8988T (cell line): ENCODE data around the gene B3GNT5.
"Not testable (repeated sequence)": the region's sequence is repeated elsewhere in the genome, so short reads cannot be mapped to it uniquely, and the experiment has no call there.

Source experiments
- DNase-seq: peaks from one replicate; pipeline ENCODE4 v3.0.0; 2011

The B3GNT5 gene, protein sequence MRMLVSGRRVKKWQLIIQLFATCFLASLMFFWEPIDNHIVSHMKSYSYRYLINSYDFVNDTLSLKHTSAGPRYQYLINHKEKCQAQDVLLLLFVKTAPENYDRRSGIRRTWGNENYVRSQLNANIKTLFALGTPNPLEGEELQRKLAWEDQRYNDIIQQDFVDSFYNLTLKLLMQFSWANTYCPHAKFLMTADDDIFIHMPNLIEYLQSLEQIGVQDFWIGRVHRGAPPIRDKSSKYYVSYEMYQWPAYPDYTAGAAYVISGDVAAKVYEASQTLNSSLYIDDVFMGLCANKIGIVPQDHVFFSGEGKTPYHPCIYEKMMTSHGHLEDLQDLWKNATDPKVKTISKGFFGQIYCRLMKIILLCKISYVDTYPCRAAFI

DNA sequence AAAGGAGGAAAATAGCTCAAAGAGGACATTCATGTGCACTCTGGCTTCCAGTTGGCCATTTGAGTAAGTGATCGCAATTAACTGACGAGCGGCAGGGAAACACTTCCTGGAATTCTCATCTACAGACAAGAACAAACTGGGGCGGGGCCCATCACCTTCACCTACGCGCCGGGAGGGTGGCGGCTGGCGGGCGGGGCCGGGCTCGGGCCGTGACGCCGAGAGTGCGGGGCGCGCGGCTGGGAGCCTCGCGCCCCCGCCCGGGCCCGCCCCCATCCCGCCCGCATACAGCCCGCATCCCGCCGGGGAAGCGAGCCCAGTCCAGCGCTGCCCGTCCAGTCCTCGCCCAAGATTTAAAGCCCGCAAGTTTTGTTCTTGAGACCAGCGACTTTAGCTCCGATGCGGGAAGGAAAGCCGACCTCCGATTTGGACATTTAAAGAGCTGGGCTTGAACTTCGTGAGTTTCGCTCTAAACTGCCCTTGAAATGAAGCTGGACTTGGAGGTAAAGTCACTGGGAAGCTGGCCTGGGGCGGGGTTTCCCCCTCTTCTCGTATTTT, at the start of gene B3GNT5:
TSS of gene B3GNT5 (plus strand) at position 281 of the 555 bp plus-strand sequence. CDS start 16,546 bp downstream, outside the sequence.
- DNase-seq = peak; percentile 38

DNA sequence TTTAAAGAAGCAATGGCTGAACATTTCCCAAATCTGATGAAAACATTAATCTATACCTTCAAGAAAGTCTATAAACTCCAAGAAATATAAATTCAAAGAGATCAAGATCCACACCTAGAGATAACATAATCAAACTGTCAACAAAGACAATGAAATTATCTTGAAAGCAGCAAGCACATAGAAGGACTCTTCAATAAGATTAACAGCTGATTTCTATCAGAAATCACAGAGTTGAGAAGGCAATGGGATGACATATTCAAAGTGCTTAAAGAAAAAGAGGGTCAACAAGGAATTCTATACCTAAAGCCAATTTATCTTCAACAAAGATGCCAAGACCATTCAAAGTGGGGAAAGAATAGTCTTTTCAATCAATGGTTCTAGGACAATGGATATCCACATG, 49.4 kb upstream of the B3GNT5 start:
- no peak for DNase-seq

DNA sequence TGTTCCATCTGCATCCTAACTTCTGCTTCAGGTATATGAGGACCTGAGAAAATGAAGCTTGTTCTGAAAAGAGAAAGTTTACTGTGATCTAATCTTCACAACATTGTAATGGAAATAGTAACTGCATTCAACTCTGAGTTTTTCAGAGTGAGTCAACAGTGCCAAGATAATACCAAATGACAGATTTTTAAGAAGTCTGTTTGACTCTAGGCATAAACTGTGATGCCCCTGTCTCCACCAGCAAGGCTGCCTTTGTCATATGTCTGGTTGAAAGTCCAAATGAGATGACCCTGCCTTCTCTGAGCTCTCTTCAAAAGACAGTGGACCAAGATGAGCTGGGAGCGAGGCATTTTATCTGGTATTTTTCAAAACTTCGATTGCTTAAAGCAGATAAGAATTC, 44.8 kb upstream of the B3GNT5 start:
- no peak for DNase-seq

DNA sequence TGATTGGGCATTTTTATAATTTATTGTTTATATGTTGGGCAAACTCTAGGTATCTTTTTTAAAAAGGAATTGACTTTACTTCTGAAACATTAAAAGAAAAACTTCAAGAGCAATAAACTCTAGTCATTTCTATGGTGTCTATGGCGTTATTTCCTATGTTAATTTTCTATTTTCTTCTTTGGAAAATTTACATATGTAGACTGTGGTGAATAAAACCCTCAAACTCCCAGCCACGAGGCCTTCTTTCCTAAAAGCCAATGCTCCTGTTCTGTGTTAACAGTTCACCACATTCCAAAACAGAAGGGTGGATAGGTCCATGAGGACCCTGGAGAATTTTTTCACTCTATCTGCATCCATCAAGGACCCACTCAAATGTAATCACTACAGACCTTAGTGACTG, 44.3 kb upstream of the B3GNT5 start:
- DNase-seq = no peak

DNA sequence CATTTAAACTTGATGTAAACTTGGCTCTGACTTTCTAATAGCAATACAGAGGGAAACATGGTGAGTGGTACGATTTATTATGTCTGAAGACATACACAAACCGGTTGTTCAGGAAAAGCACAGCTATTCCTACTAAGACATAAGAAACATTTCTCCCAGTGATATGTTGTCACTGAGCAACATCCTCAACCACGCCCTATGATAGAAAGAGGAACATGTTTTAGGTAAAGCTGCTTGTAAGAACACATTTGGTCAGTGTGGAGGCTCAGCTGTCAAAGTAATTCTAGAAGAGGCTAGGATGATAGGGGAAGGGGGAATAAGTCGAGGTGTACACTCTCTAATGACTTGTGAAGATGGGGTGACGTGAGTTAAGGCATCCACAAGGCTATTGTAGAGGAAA, 42.7 kb upstream of the B3GNT5 start:
- DNase-seq = no peak

DNA sequence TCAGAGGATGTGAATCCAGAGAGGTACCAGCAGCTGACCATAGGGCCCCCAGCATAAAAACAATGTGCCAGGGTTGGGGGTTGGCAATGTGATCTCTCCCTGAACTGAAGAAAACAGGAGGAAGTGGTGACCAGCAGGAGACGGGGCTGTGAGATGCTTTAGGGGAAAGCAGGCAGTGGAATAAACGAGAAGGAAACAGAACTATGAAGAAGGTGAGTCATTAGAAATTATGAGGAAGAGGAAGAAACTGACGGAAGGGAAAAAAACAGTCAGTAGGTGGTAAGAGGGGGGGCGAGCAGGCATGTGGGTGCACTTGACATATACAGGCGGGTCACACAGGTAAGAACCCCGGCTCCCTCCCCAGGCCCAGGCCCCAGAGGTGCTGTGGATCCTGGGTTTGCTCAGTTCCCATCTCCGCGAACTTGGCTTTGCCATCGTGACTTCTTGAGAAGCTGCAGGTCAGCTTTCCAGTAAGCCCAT, 42.2 kb upstream of the B3GNT5 start:
- DNase-seq = no peak

DNA sequence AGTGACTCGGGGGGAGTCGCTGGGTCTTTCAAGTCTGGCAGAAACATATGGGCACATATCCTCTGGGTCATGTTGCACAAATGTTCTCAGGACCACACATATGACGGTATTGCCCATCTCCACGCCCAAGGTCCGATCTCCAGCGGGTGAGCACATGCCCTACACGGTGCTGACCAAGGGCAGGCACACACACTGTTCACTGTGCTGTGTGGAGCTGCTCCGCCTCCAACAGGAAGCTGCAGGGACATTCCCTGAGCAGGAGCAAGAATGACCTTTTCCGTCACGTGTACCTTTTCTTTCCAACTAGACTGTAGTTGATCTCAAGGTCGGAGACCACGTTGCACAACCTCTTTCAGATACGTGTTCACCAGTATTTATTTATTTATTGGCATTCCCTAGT, 41.7 kb upstream of the B3GNT5 start:
- DNase-seq = no peak

DNA sequence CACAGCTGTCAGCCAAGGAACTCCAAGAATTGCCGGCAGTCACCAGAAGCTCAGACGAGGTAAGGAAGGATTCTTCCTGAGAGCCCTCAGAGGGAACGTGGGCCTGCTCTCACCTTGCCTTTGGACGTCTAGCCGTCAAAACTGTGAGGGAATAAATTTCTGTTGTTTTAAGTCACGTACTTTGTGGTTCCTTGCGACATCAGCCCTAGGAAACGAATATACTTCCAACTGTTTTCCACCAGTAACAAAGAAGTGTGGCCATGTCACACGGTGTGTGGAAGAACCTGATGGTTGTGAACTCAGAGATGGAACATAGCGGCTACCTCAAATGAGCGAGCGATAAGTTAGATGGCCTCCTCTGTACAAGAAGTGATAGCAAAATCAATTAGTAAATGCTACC, 41.0 kb upstream of the B3GNT5 start:
- DNase-seq = no peak

DNA sequence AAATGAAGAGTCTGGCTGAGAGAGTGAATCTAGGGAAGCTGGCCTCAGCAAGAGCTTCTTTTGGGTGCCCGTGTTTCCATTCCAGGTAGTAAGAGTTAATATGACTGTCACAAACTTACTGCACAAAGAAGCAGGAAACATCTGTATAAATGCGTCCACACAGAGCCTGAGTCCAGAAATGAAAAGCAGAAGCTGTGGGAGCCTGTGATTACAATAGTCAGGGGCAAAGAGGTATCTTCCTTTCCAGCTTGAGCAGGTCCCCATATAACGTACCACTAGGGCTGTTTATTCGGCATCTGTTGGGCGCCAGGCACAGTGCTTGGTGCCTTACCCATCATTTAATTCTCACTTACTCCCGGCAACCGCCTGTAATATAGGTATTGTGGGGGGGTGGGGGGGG, 40.5 kb upstream of the B3GNT5 start:
- no peak for DNase-seq

DNA sequence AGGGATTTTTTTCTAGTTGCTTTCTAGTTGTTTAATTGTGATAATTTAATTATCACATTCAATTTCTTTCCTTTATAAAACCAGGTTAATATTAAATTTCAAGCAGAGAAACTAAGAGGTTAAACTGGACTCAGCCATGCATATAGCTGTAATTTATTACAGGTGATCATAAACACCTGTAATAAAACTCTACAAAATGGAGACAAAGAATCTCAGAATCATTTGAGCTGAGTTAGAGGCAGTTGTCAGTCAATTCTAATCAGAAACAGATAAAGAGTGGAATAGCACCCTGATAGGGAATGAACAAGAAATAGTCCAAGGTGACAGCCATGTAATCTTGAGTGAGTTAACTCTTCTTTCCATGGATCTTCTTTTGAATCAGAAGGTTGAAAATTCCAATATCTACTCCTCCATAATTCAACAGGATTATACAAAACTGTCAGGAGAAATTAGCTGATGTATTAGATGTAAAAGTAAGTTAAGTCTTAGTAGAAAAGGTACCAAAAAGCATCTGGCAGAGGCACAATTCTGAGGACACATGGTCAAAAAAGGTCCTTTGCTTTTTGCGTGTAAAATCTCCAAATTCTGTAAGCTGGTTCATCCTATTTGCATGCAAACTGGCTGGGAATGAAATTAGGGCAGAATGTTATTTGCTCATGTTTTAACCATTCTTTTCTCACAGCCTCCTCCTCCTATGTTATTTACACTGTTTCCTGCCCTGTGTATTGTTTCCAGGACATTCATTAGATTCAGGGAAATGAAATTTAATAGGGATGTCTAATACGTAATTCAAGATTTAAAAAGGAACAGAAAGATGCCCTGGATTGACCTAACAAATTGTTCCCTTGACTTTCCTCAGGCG, 39.4 kb upstream of the B3GNT5 start:
- DNase-seq = no peak

DNA sequence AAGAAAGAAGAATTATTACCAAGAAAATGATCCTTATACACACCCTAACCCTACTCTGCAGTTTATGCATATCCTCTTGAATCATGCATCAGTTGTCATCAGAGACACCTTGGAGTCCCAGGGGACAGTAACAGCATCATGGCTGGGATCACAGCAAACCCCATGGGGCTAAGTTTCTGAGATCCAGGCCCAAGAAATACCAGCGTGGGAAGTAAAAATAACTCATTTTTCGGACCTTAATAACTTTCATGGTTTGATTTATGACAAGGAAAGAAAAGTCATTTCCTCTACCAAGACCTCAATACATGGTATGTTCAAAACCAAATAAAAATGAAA, 38.8 kb upstream of the B3GNT5 start:
- DNase-seq = no peak

DNA sequence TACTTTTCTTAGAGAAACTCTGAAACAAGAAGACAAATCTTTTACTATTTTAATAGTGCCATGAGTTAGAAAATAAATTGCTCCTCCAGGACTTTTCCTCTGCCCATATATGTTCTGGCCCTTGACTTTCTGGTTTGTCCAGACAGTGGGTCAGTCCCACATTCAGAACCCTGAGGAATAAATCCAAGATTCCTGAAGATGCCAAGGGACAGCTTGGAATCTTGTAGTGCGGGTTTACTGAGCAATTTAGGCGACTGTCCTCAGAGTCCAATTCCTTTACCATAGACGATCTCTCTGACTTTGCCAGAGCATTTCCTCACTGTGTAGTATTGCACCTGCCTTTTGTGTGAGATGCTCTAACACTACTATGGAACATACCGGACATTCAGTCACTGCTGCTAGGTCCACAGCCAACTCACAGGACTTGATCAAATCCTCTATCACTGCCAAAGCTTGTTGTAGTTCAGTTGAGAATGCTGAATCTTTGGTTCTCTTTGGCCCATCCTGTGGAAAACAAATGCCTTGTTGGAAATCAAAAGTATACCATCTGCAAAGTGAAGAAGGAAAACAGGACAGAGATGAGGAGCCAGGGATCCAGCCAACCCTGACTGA, 37.4 kb upstream of the B3GNT5 start:
- DNase-seq = no peak

DNA sequence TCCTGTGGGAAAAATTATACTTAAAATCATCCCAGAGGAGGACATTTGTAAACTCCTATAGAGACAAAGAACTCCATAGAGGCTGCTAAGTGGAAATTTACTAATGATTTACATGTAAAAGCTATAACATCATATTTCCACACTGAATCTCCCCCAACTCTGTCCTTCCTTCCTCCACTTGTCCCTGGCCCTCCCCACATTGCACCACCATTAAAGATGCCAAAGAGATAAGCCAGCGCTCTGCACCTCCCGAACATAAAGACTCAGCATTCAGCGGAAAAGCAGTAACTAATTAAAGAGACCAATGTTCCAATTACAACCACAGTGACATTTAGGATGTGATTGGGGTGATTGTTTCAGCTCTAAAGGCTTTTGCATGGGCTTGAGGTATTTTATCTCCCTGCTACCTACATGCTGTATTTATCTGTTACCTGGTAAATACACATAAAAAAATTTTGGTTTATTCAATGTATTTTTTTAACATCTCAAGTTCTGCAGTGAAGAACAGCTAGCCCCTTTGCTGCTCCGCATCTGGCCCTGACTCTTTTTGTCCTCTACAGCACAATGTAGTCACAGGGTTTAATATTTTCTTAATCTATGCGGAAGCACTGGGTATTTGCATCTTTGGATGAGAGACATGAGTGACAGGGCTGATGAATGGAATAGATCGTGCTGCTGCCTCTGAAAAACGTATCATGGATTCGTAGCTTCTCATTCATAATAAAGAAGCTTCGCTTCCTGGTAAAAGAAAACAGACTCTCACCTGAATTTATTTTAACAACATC, 35.3 kb upstream of the B3GNT5 start:
- DNase-seq = no peak

DNA sequence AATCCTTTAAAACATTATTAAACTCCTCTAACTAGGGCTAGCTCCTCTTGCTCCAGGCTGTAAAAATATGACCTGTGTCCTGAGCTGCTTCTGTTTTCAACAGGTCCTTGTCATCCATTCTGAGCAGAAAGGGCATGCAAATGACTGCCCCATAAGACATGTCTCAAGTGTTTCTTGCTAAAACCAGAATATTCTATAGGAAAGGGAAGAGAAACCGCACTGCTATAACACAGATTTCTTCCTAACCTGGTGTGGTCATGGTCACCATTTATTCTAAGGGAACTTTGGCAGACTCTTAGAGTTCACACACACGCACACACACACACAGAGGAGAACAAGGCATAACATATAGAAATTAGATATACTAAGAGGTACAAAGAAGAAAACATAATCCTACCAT, 34.2 kb upstream of the B3GNT5 start:
- DNase-seq = no peak

DNA sequence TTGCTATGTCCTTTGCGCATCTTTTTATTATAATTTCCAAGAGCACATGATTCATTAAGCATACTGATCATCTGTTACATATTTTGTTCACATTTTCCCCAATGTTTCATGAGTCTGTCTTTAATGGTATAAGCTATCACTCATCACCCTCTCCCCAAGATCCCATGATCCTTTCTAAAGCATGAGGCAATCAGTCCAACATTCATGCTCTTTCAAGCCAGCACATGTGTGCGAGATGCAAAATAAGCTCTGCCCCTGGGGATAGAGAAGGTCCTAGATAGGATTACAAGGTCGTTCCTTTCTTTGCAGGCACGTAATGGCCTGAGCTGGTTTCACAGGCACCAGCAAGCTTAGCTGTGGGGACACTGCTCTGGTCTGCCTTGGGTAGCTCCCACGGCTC, 32.2 kb upstream of the B3GNT5 start:
- no peak for DNase-seq

DNA sequence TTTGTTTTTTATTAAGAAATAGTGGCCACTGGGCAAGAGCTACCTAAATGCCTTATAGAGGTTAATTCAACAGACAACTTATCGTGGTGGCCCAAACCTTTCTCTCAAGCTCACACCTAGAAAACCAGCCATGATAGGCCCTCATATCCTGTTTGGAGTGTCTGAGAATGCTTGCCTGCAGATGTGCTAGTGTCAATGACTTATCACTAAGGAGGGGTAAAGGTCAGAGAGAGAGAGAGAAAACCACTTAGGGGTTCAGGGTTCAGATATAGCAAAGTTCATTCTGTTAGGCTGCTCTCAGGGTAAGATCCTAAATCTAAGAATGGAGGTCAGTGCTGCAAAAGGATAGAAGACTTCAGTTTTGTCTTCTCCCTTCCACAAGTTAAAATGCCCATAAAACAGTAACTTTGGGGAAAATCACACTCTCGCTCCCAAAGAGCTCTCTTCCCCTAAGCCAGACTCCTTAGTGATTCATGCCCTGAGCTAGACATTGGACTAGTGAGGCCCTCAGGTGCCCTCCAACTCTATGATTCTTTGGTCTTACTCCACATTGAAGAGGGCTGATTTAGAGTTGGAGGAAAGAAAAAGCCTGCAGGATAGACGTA, 30.3 kb upstream of the B3GNT5 start:
- DNase-seq = no peak

DNA sequence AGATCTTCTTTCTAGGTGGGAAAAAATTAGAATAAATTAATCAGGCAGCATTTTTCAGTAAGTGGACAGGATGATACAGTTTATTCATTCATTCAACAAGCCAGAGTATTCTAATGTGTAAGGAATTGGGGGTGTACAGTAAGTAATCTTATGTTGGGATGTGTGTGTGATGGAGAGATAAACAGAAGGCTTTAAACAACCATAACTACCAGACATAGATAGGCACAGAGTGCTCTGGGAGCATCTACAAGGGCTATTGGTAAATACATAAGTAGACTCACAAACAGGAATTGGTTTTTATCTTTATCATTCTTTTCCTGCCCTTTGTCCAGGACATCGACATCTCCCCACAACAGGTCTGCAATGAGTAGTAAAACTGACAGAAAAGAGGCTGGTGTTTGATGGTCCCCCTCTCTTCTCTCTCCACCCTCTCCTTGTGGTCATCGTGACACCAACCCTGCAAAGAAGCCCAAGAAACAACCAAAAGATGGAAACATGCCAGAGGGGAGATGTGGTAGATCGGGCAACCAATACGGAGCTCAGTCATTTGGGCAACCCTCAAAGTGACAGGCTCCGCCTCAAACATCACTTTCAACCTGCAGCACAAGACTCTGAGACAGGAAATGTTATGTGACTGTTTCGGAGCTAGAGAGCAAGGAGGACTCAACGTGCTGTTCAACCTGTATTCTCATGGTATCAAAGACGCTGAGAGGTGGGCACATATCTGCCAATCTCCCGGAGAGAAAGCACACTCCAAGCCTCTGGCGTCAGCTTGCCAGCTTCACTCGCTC, 28.7 kb upstream of the B3GNT5 start:
- no peak for DNase-seq

DNA sequence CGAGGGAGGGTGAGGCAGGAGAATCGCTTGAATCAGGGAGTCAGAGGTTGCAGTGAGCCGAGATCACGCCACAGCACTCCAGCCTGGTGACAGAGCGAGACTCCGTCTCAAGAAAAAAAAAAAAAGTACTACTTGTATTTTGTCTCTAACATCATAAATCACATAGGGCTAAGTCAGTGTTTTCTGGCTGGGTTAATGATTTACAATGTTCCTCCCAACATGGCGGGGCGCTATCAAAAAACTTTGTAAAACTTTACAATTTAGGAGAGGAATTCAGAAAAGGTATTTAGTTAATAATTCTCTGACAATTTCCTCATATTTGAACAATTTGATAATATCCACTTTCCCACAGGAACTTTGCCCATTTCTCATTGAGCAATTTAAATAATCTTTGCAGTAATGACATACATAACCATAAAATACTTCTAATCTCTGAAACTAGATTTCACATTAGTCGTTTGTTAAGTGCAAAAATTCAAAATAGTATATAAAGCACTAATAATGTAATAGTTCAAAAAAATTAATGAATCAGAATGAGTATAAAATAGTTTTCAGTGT, 26.6 kb upstream of the B3GNT5 start:
- DNase-seq = no peak

DNA sequence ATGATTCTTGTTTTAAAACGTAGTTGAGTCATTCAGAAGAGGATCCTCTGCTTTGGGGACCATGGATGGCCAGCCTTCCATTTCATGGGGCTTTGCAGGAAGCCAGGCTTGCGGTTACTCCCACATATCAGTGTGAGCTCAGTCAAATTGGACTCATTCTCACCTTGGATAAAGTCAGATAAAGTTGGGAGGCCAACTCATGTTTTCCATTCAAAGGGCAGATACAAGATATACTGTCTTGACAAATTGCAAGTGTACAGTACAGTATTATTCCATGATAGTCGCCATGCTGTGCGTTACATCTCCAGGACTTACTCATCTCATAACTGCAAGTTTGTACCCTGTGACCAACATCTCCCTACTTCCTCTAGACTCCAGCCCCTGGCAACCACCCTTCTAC, 25.5 kb upstream of the B3GNT5 start:
- no peak for DNase-seq

DNA sequence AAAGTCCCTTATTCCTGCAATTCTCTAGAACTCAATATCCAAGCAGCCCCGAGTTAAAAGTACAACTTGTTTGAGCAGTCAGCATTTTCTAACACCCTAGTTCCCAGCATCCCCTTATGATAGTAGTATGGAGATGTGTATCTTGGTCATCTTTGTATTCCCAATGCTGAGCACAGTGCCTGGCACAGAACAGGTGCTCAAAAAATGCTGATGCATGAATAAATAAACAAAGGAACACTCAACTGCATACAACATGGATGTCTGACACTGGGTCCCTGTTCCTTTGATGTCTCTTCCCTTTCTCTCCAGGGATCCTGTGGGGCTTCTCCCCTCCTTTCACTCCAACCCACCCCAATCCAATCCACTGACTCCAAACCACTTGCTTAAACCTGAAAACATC, 23.9 kb upstream of the B3GNT5 start:
- no peak for DNase-seq

DNA sequence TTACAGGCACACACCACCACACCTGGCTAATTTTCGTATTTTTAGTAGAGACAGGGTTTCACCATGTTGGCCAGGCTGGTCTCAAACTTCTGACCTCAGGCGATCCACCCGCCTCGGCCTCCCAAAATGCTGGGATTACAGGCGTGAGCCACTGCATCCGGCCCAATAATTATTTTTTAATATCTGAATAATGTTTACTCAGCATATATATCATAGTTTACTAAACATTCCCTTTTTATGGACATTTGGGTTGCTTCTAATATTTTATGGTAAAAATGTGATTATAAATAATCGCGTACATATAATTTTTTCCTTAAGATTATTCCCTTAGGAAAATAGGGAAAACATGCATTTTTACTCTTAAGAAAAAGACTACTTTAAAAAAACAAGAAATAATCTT, 22.8 kb upstream of the B3GNT5 start:
- not testable (repeated sequence) for DNase-seq
